ENCODE data around the gene EPS15. TPM values are rescaled to one million over a fixed set of nuclear protein-coding genes. Genes with fewer than 3 reads are reported as not detected.

The EPS15 gene
- total and polyA plus RNA-seq, 9 of the 15 experiments (the other 6 are each of a cell fraction or from before 2014, with no cell fraction given) = 23.1 to 69.0 (median 41.7) TPM

DNA sequence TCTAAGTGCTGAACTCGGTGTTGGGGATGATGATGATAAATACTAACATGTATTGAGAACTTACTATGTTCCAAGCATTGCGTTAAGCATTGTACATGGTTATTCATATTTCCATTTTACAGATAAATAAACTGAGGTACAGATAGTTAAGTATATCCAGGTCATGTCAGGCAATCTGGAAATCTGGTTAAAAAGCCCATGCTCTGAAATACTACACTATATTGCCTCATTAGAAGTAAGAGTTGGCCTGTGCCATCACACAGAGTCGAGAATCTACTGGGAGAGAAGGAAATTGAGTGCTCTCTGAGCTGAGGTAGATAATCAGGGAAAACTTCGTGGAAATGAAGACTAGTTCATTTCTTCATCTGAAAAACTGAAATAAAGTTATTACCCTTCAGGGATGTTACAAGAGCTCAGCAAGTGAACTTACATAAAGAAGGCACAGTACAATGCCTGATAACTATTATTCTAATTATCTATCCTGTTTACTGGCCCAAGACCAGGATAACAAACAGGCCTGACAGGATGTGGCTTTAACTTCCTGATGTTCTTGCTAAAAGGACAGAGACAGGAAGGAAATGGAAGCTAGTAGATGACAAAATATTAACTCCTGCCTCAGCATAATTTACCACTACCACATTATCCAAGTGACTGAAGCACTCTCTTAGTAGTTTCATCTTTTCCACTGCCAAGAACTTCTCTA, 85.6 kb downstream of the EPS15 start (continued):
- peak; percentile 8; the same call in 1 of the 2 replicates for TF ChIP-seq CXXC5 (CRISPR knock-in tag; IDR thresholded peaks at IDR 0.05)
- peak; percentile 14 for TF ChIP-seq MEIS2 (IDR thresholded peaks at IDR 0.05; ENCODE audit: partially characterized antibody)
- TF ChIP-seq HDAC2 (IDR thresholded peaks at IDR 0.05) = peak; percentile 45; the same call in 1 of the 2 replicates

DNA sequence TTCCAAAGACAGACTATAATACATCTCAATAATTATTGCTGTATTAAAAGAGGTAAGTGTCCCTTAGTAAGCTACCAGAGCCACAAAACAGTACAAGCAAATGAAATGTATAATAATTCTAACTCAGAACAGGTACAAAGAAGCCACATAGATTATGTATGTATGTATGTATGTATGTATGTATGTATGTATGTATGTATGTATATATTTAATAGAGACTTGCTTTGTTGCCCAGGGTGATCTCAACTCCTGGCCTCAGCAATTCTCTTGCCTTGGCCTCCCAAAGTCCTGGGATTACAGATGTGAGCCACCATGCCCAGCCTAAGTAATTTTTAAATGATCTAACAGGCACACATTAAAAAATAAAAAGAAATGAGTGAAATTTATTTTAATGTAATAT, 86.9 kb downstream of the EPS15 start:
- ChIA-PET CTCF (ENCODE audit: low intra/inter-chr PET ratio) (no interaction called here), POLR2A (interaction anchor here (0.7 to 5.9 kb wide), 4 partner anchors 9 to 60 kb away, joined by 3 to 19 read pairs (median 6); no protein-coding TSS in a partner anchor)
- Histone ChIP-seq H3K4me1 (replicated peaks in 1 of 2; ENCODE audit: control insufficient read depth in 2 of 2, insufficient read depth in 2 of 2, low read length in 2 of 2) (peaks cover 13 to 41% of the 10 kb centered on the region in 2 experiments), H3K9me1 (ENCODE audit: control insufficient read depth, insufficient read depth, low read length) (no peaks in the 10 kb centered on the region), H3K9me3 (replicated peaks; ENCODE audit: control insufficient read depth, insufficient read depth, low read depth, low read length) (no peaks in the 10 kb centered on the region), H3K27me3 (ENCODE audit: control insufficient read depth in 2 of 2, insufficient read depth in 2 of 2, low read length in 2 of 2) (no peaks in the 10 kb centered on the region), H3K9ac (ENCODE audit: insufficient read depth in 1 of 2, low read depth in 2 of 2, low read length in 2 of 2) (no peak overlapping the region), H3K79me2 (ENCODE audit: control insufficient read depth, insufficient read depth, low read length) (no peaks in the 10 kb centered on the region), H3K36me3 (ENCODE audit: control insufficient read depth, insufficient read depth, low read length) (peaks cover 50% of the 10 kb centered on the region), H4K20me1 (replicated peaks; ENCODE audit: control insufficient read depth, insufficient read depth, low read length) (no peaks in the 10 kb centered on the region), H2AFZ (ENCODE audit: low read depth, low read length) (no peak overlapping the region), H3K4me2 (ENCODE audit: insufficient read depth, low read length) (no peak overlapping the region), H3K27ac (ENCODE audit: extremely low read depth, low read depth, low read length) (no peak overlapping the region), H3K4me3 (no peak overlapping the region)
- no peak for FAIRE-seq
- intact Hi-C loops (cut with micrococcal nuclease) (no loop called here), in situ Hi-C loops (cut with MboI) (no loop called here)
- no peak for ATAC-seq
- TF ChIP-seq, protein P1, sequence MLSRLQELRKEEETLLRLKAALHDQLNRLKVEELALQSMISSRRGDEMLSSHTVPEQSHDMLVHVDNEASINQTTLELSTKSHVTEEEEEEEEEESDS (CRISPR knock-in tag; IDR thresholded peaks at IDR 0.05) = no peak
- no peak for TF ChIP-seq ZNF561 (CRISPR knock-in tag; conservative IDR thresholded peaks at IDR 0.05)
- no peak for TF ChIP-seq ZNF79 (CRISPR knock-in tag; IDR thresholded peaks at IDR 0.05; ENCODE audit: low read depth)
- no peak for TF ChIP-seq ZNF584 (CRISPR knock-in tag; IDR thresholded peaks at IDR 0.05; ENCODE audit: low read depth)
- TF ChIP-seq BCOR (IDR thresholded peaks at IDR 0.05) = no peak
- TF ChIP-seq ZNF224 (CRISPR knock-in tag; IDR thresholded peaks at IDR 0.05) = no peak
- TF ChIP-seq FOXA3 (CRISPR knock-in tag; conservative IDR thresholded peaks at IDR 0.05 in 1 of 2, IDR thresholded peaks at IDR 0.05 in 1 of 2) = no peak
- no peak for TF ChIP-seq KLF1 (tag; IDR thresholded peaks at IDR 0.05)
- no peak for TF ChIP-seq MEIS2 (IDR thresholded peaks at IDR 0.05; ENCODE audit: partially characterized antibody)
- TF ChIP-seq, protein P2, sequence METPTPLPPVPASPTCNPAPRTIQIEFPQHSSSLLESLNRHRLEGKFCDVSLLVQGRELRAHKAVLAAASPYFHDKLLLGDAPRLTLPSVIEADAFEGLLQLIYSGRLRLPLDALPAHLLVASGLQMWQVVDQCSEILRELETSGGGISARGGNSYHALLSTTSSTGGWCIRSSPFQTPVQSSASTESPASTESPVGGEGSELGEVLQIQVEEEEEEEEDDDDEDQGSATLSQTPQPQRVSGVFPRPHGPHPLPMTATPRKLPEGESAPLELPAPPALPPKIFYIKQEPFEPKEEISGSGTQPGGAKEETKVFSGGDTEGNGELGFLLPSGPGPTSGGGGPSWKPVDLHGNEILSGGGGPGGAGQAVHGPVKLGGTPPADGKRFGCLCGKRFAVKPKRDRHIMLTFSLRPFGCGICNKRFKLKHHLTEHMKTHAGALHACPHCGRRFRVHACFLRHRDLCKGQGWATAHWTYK (CRISPR knock-in tag; IDR thresholded peaks at IDR 0.05) = no peak
- TF ChIP-seq ZNF644 (tag; IDR thresholded peaks at IDR 0.05; ENCODE audit: low read depth) = no peak
- TF ChIP-seq HMG20B (CRISPR knock-in tag; IDR thresholded peaks at IDR 0.05) = no peak
- TF ChIP-seq MCM3 (IDR thresholded peaks at IDR 0.05) = no peak
- no peak for TF ChIP-seq ZC3H8 (IDR thresholded peaks at IDR 0.05)
- no peak for TF ChIP-seq FOXJ3 (CRISPR knock-in tag; IDR thresholded peaks at IDR 0.05)
- no peak for TF ChIP-seq ZNF668 (CRISPR knock-in tag; IDR thresholded peaks at IDR 0.05)
- TF ChIP-seq SAP30 (IDR thresholded peaks at IDR 0.05; ENCODE audit: borderline replicate concordance, insufficient read depth, low read depth, low read length, poor library complexity, severe bottlenecking) = no peak
- no peak for TF ChIP-seq SMC3 (conservative IDR thresholded peaks at IDR 0.05; ENCODE audit: insufficient read depth, low read depth, low read length)
- DNase-seq (ENCODE audit: extremely low read depth in 1 of 4, low spot score in 3 of 4) = no peak
- no TSS peak for BruUV-seq (replicated peaks)

Data from K562 (cell line).